Right cardiac atrium (tissue), 5 donors: Measurements from ENCODE around the gene LRP1B. TPM values are rescaled to one million over a fixed set of nuclear protein-coding genes. Genes with fewer than 3 reads are reported as not detected.
A peak's percentile ranks its signal among the peaks of the same experiment; 100 is the strongest.

Experiments used
- ATAC-seq, 2 donors: fragments of 200-7000 bp; cut with Tn5 transposase; one replicate each; pipeline versions ENCODE4 v1.8.0 to v1.9.1; 2020; ENCODE audit warnings: moderate library complexity in 2 of 2, mild to moderate bottlenecking in 1 of 2
- DNase-seq, 3 donors: peaks; one replicate each; pipeline ENCODE4 v3.0.0-alpha.2; 2020
- H3K27ac ChIP-seq: one replicate; pipeline ENCODE4 v1.5.1; 2013; ENCODE audit warnings: mild to moderate bottlenecking, low read length, control low read depth, moderate library complexity
- H3K27me3 ChIP-seq: one replicate; pipeline ENCODE4 v1.6.1; 2013; ENCODE audit not compliant: control insufficient read depth, insufficient read depth
- H3K4me1 ChIP-seq: one replicate; pipeline ENCODE4 v1.6.1; 2013; ENCODE audit warnings: low read length; ENCODE audit not compliant: control insufficient read depth, insufficient read depth
- H3K4me3 ChIP-seq: one replicate; pipeline ENCODE4 v1.5.1; 2013; ENCODE audit warnings: low read length, control low read depth
- H3K9me3 ChIP-seq: one replicate; pipeline ENCODE4 v1.6.1; 2013; ENCODE audit warnings: low read length; ENCODE audit not compliant: control insufficient read depth
- WGBS: extraction: QIAGEN DNeasy Blood & Tissue Kit; methylation state at CpG from one replicate; pipeline ENCODE4 v1.1.7; 2013; 5-methylcytosine and 5-hydroxymethylcytosine counted together
- intact Hi-C, 4 donors: fragments of 100-400 bp; cut with DNase I; formaldehyde crosslinking; loops; one replicate each; pipeline versions ENCODE4 v1.11.0 to v1.14.0; 2022 to 2023
- polyA plus RNA-seq: library from polyadenylated mRNA; stranded (reverse); fragments of 200-250 nt; gene quantifications from one replicate; pipeline ENCODE4 v1.2.3, GENCODE V29; 2013
- total RNA-seq, 4 donors: library from RNA; stranded (reverse); fragmentation: NEBNext Ultra II Directional; extraction: Animal tissue kit (Norgen Biotek cat#: 25700); gene quantifications; one replicate each; pipeline ENCODE4 v1.2.1, GENCODE V29; 2021
- donor health status: healthy with polysubstance abuse.
- donor health status: DM: no; HTN: yes; CAD: no.
- donor health status: DM: no; HTN: no; CAD: no.
- donor health status: DM: no; HTN: yes; CAD: no; lungs with severe emphysema.
- donor health status: DM: yes; HTN: yes; CAD: no.

The LRP1B gene
- total and polyA plus RNA-seq, 5 donors: 0.21 to 1.8 (median 0.34) TPM

- intact Hi-C loops: no loop called here
- DNase-seq (no peak), ATAC-seq (peak in 1 of 2 donors; percentile 47)
- Histone ChIP-seq H3K4me3 (no peak overlapping the region), H3K27ac (no peak overlapping the region), H3K4me1 (no peaks in the 10 kb centered on the region), H3K9me3 (no peaks in the 10 kb centered on the region), H3K27me3 (no peaks in the 10 kb centered on the region)
- 12% methylated on average over 3 of the region's 3 CpGs for WGBS
Observed at GRCh38 chr2:141554810-141555209, 576.0 kb downstream of the LRP1B start.

DNA sequence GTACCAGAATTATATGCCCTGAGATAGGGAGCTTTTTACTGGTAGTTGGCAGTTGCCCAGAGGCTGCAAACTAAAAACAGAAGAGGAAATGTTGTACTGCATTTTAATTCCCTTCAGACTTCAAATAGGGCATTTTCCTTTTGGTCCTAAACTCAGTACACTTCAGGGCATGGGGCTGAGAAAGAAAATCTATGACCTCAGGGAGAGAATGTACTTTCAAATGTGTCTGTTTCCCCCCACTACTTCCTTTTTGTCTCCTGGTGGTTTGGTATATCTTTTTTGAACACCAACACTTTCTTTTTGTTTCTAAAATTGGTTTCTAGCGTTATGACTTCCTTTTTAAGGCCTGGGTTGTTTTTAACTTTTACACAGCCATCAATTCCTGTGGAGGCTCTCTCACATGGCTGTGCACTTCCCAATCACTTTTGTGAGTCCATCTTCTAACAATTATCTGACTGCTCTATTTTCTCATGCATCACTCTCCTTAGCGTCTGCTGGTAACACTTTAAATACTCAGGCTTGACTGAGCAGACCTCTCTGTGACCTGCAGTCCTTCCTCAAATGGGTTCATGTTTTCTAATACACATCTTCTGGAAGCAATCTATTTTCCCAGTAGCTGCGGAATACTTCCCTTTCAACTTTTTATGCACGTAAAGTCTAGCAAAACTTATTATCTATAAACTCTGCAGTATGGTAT is 596.0 kb downstream of the LRP1B start:
- DNase-seq (no peak), ATAC-seq (no peak)
- H3K27ac ChIP-seq: no peak overlapping the region
- H3K9me3 ChIP-seq: no peaks in the 10 kb centered on the region
- no peaks in the 10 kb centered on the region for H3K4me1 ChIP-seq
- H3K4me3 ChIP-seq: no peak overlapping the region
- intact Hi-C loops: no loop called here
- WGBS: 41% methylated on average over 4 of the region's 4 CpGs
- no peaks in the 10 kb centered on the region for H3K27me3 ChIP-seq

- Histone ChIP-seq H3K9me3 (no peaks in the 10 kb centered on the region), H3K4me3 (no peak overlapping the region), H3K4me1 (no peaks in the 10 kb centered on the region), H3K27ac (no peak overlapping the region), H3K27me3 (no peaks in the 10 kb centered on the region)
- ATAC-seq: no peak
- intact Hi-C loops: no loop called here
- no peak for DNase-seq
- WGBS: 46% methylated on average over 1 of the region's 1 CpG
Observed at GRCh38 chr2:141529659-141530058, 601.2 kb downstream of the LRP1B start.

GRCh38 chr2:141528990-141529389 is 601.8 kb downstream of the LRP1B start:
- no peak overlapping the region for H3K4me3 ChIP-seq
- intact Hi-C loops: no loop called here
- H3K27me3 ChIP-seq: no peaks in the 10 kb centered on the region
- 44% methylated on average over 5 of the region's 5 CpGs for WGBS
- H3K9me3 ChIP-seq: no peaks in the 10 kb centered on the region
- no peaks in the 10 kb centered on the region for H3K4me1 ChIP-seq
- H3K27ac ChIP-seq: no peak overlapping the region
- ATAC-seq: no peak
- no peak for DNase-seq

DNA sequence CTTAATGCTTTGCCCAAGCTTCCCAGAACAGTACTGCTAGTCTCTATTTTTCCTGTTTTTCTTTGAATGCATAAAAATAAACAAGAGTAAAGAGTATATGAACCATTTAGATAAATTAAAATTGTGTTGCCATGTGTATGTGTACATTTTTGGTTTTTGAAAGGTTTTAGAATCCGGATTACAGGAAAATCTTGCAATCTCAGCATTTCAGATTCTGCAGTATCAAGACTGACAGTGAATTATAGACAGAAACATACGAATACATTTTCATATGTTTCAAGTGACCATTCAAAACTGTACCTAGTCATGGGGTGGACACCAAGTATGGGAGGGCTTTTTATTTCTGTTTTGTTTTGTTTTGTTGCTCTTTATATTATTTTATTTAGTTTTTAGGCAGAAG is 604.1 kb downstream of the LRP1B start:
- 76% methylated on average over 2 of the region's 2 CpGs for WGBS
- intact Hi-C loops: no loop called here

DNA sequence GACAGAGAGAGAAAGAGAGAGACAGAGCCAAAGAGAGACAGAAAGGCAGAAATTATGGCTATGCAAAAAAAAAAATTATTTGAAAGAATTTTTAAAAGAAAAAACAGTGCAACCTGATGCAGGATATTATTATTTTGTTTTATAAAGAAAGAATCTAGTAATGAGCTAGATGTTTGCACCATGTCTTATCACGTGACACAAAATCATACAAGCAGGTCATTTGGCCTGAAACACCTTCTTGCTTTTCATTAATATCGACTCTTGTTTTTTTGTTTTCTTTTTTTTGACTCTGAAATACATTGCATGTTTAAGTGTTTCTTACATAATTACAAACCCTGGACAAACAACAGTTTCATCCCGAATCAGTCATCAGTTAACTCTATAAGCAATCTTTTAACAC is 606.0 kb downstream of the LRP1B start:
- H3K9me3 ChIP-seq: no peaks in the 10 kb centered on the region
- WGBS: 63% methylated on average over 3 of the region's 3 CpGs
- no peaks in the 10 kb centered on the region for H3K27me3 ChIP-seq
- ATAC-seq (no peak), DNase-seq (no peak)
- H3K27ac ChIP-seq: no peak overlapping the region
- H3K4me3 ChIP-seq: no peak overlapping the region
- H3K4me1 ChIP-seq: no peaks in the 10 kb centered on the region
- intact Hi-C loops: no loop called here

More for the DNA sequence above, 604.1 kb downstream of the LRP1B start:
- DNase-seq (no peak), ATAC-seq (no peak)
- Histone ChIP-seq H3K4me1 (no peaks in the 10 kb centered on the region), H3K4me3 (no peak overlapping the region), H3K27me3 (no peaks in the 10 kb centered on the region), H3K27ac (no peak overlapping the region), H3K9me3 (no peaks in the 10 kb centered on the region)

GRCh38 chr2:141523199-141523598 is 607.6 kb downstream of the LRP1B start:
- no peaks in the 10 kb centered on the region for H3K27me3 ChIP-seq
- no peak for ATAC-seq
- no peak overlapping the region for H3K4me3 ChIP-seq
- DNase-seq: no peak
- H3K9me3 ChIP-seq: no peaks in the 10 kb centered on the region
- H3K4me1 ChIP-seq: no peaks in the 10 kb centered on the region
- H3K27ac ChIP-seq: no peak overlapping the region
- intact Hi-C loops: no loop called here

- WGBS: 6% methylated on average over 1 of the region's 1 CpG
- no peak overlapping the region for H3K27ac ChIP-seq
- no peaks in the 10 kb centered on the region for H3K27me3 ChIP-seq
- intact Hi-C loops: no loop called here
- ATAC-seq (no peak), DNase-seq (no peak)
- H3K4me3 ChIP-seq: no peak overlapping the region
- H3K9me3 ChIP-seq: no peaks in the 10 kb centered on the region
- H3K4me1 ChIP-seq: no peaks in the 10 kb centered on the region
Observed at GRCh38 chr2:141522702-141523101, 608.1 kb downstream of the LRP1B start.

- Histone ChIP-seq H3K27ac (no peak overlapping the region), H3K4me3 (no peak overlapping the region), H3K4me1 (no peaks in the 10 kb centered on the region), H3K9me3 (no peaks in the 10 kb centered on the region), H3K27me3 (no peaks in the 10 kb centered on the region)
- intact Hi-C loops: no loop called here
- ATAC-seq: no peak
- DNase-seq: no peak
- 72% methylated on average over 3 of the region's 3 CpGs for WGBS
Observed at GRCh38 chr2:141522048-141522447, 608.8 kb downstream of the LRP1B start.

GRCh38 chr2:141519906-141520305 is 610.9 kb downstream of the LRP1B start:
- no peak overlapping the region for H3K4me3 ChIP-seq
- H3K27ac ChIP-seq: no peak overlapping the region
- H3K4me1 ChIP-seq: no peaks in the 10 kb centered on the region
- H3K27me3 ChIP-seq: no peaks in the 10 kb centered on the region
- ATAC-seq (no peak), DNase-seq (no peak)
- H3K9me3 ChIP-seq: no peaks in the 10 kb centered on the region
- intact Hi-C loops: no loop called here
- 75% methylated on average over 2 of the region's 2 CpGs for WGBS

DNA sequence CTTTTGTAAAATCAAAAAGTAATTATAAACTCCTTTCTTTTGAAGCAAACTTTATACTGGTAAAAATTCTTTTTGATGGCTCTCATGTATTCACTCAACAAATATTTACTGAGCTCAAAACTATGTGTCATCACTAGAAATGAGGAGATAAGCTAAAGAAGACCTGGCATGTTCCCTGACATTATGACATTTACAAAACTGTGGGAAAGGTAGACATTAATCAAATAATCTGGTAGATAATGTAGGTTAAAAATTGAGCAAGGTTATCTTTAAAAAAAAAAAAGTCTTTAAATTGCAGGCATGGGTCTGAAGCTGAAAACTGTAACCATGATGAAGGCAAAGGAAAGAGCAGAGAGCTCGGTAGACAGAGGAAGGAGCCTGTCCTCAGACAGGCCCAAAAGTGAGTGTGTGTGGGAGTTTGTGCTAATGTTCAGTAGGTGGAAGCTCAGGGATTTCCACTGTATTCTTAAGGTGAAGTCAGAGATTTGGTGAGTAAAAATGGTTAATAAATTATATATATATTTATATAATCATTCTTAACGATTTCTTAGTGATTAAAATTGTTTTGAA is 612.9 kb downstream of the LRP1B start:
- Histone ChIP-seq H3K4me3 (no peak overlapping the region), H3K4me1 (no peaks in the 10 kb centered on the region), H3K9me3 (no peaks in the 10 kb centered on the region), H3K27ac (no peak overlapping the region), H3K27me3 (no peaks in the 10 kb centered on the region)
- DNase-seq (no peak), ATAC-seq (no peak)
- intact Hi-C loops: no loop called here
- 77% methylated on average over 2 of the region's 2 CpGs for WGBS
